GM23338 (cell line): ENCODE measurements around the gene UMODL1. TPM values are rescaled to one million over a fixed set of nuclear protein-coding genes. Genes with fewer than 3 reads are reported as not detected.

ENCODE experiments used
- ATAC-seq: fragments of 200-7000 bp; cut with Tn5 transposase; 3 replicates; pipeline ENCODE4 v1.9.1; 2020
- DNase-seq: peaks from one replicate; pipeline ENCODE4 v3.0.0-alpha.2; 2015; ENCODE audit warnings: low spot score
- H2AFZ ChIP-seq: fragments of 200-600 bp; sonication (generic); 2 replicates; pipeline ENCODE4 v1.8.0; 2016; ENCODE audit warnings: antibody characterized with exemption, mild to moderate bottlenecking, moderate library complexity
- H3F3A ChIP-seq: fragments of 200-600 bp; sonication (generic); replicated peaks from 2 replicates; pipeline ENCODE4 v1.8.0; 2017; ENCODE audit warnings: antibody characterized with exemption, mixed run types, low read depth
- H3K27ac ChIP-seq: fragments of 200-600 bp; sonication (generic); 2 replicates; pipeline ENCODE4 v1.6.1; 2016; ENCODE audit warnings: low read depth
- H3K27me3 ChIP-seq: fragments of 200-600 bp; sonication (generic); 2 replicates; pipeline ENCODE4 v1.8.0; 2016; ENCODE audit warnings: mild to moderate bottlenecking, mixed run types, moderate library complexity; ENCODE audit not compliant: insufficient read depth
- H3K36me3 ChIP-seq: fragments of 200-600 bp; sonication (generic); 2 replicates; pipeline ENCODE4 v1.8.0; 2016; ENCODE audit warnings: mild to moderate bottlenecking; ENCODE audit not compliant: insufficient read depth
- H3K4me1 ChIP-seq: fragments of 200-600 bp; sonication (generic); 2 replicates; pipeline ENCODE4 v1.8.0; 2016; ENCODE audit warnings: mild to moderate bottlenecking, moderate library complexity; ENCODE audit not compliant: insufficient read depth
- H3K4me2 ChIP-seq: fragments of 200-600 bp; sonication (generic); 2 replicates; pipeline ENCODE4 v1.7.1; 2017; ENCODE audit warnings: mixed run types
- H3K4me3 ChIP-seq: fragments of 200-600 bp; sonication (generic); 2 replicates; pipeline ENCODE4 v1.6.1; 2016; ENCODE audit warnings: mixed run types
- H3K79me2 ChIP-seq: fragments of 200-600 bp; sonication (generic); replicated peaks from 2 replicates; pipeline ENCODE4 v1.8.0; 2017; ENCODE audit warnings: mild to moderate bottlenecking; ENCODE audit not compliant: insufficient read depth
- H3K9me2 ChIP-seq: fragments of 200-600 bp; sonication (generic); 2 replicates; pipeline ENCODE4 v1.8.0; 2017; ENCODE audit not compliant: insufficient read depth
- H4K20me1 ChIP-seq: fragments of 200-600 bp; sonication (generic); replicated peaks from 2 replicates; pipeline ENCODE4 v1.8.0; 2017; ENCODE audit warnings: mild to moderate bottlenecking; ENCODE audit not compliant: insufficient read depth
- H3K27ac Mint-ChIP-seq: 2 replicates; pipeline ENCODE4 v1.8.0; 2020; ENCODE audit warnings: inconsistent platforms, mild to moderate bottlenecking, moderate library complexity, mixed read lengths
- H3K27me3 Mint-ChIP-seq: 3 replicates; pipeline ENCODE4 v1.8.0; 2022; ENCODE audit warnings: low read depth, mild to moderate bottlenecking, moderate library complexity, mixed read lengths, inconsistent platforms; ENCODE audit not compliant: insufficient read depth, poor library complexity
- H3K36me3 Mint-ChIP-seq: 3 replicates; pipeline ENCODE4 v1.8.0; 2021; ENCODE audit warnings: low read depth, mild to moderate bottlenecking, inconsistent platforms, moderate library complexity, mixed read lengths
- H3K4me1 Mint-ChIP-seq: 3 replicates; pipeline ENCODE4 v1.8.0; 2020; ENCODE audit warnings: mild to moderate bottlenecking, inconsistent platforms, mixed read lengths
- H3K4me3 Mint-ChIP-seq: 3 replicates; pipeline ENCODE4 v1.8.0; 2021; ENCODE audit warnings: moderate library complexity, mild to moderate bottlenecking, inconsistent platforms, mixed read lengths
- H3K9me3 Mint-ChIP-seq: 3 replicates; pipeline ENCODE4 v1.8.0; 2020; ENCODE audit warnings: moderate library complexity, mild to moderate bottlenecking, inconsistent platforms, mixed read lengths
- EZH2 ChIP-seq: fragments of 200-600 bp; sonication (generic); IDR thresholded peaks from one replicate; pipeline ENCODE4 v1.8.0; 2017; ENCODE audit warnings: antibody characterized with exemption, mild to moderate bottlenecking, low read depth; ENCODE audit not compliant: unreplicated experiment
- JUNB ChIP-seq: IDR thresholded peaks from one replicate; pipeline ENCODE4 v1.6.1; 2016; ENCODE audit warnings: antibody characterized with exemption; ENCODE audit not compliant: unreplicated experiment
- NANOG ChIP-seq: IDR thresholded peaks from 2 replicates; pipeline ENCODE4 v1.6.1; 2016; ENCODE audit warnings: antibody characterized with exemption, borderline replicate concordance
- POLR2AphosphoS5 ChIP-seq: IDR thresholded peaks from 2 replicates; pipeline ENCODE4 v1.6.1; 2016; ENCODE audit warnings: antibody characterized with exemption, low read depth
- ZNF114 ChIP-seq: fragments of 250-450 bp; sonication (Bioruptor Pico); IDR thresholded peaks from 2 replicates; pipeline ENCODE4 v1.5.0; 2020; ENCODE audit warnings: mild to moderate bottlenecking, moderate library complexity
- ZNF331 ChIP-seq: fragments of 250-450 bp; sonication (Bioruptor Pico); IDR thresholded peaks from 2 replicates; pipeline ENCODE4 v1.5.0; 2020; ENCODE audit warnings: low read depth, mild to moderate bottlenecking, moderate library complexity
- polyA plus RNA-seq: library from polyadenylated mRNA; unstranded; fragments of >200 nt; fragmentation: Nextera tagmentation; extraction: Ambion mirVana; gene quantifications from 2 replicates; pipeline ENCODE4 v1.2.1, GENCODE V29; 2016
- total RNA-seq: library from RNA; depleted of rRNA; stranded (reverse); fragments of >200 nt; shearing (Covaris generic); gene quantifications from 2 replicates; pipeline ENCODE4 v1.2.3, GENCODE V29; 2014
- TF ChIP-seq, protein P1 (sequence below), 2 experiments: fragments of 200-600 bp in 1 of 2; sonication (generic) in 1 of 2; conservative IDR thresholded peaks; 2 replicates each; pipeline versions ENCODE4 v1.5.1 to v1.6.1; 2016 to 2017; ENCODE audit warnings: antibody characterized with exemption in 2 of 2, low read depth in 2 of 2, mild to moderate bottlenecking in 2 of 2, moderate library complexity in 1 of 2
- TF ChIP-seq, protein P2 (sequence below): IDR thresholded peaks from 2 replicates; pipeline ENCODE4 v1.6.1; 2016; ENCODE audit warnings: antibody characterized with exemption

UMODL1 gene
- total and polyA plus RNA-seq, 2 experiments from 2014 or later = not detected

GRCh38 chr21:42148584-42148983 is 77.5 kb downstream of the UMODL1 start:
- H3K4me1 Mint-ChIP-seq = peaks cover 4% of the 10 kb centered on the region; the same call in 1 of the 3 replicates
- TF ChIP-seq, protein P1, sequence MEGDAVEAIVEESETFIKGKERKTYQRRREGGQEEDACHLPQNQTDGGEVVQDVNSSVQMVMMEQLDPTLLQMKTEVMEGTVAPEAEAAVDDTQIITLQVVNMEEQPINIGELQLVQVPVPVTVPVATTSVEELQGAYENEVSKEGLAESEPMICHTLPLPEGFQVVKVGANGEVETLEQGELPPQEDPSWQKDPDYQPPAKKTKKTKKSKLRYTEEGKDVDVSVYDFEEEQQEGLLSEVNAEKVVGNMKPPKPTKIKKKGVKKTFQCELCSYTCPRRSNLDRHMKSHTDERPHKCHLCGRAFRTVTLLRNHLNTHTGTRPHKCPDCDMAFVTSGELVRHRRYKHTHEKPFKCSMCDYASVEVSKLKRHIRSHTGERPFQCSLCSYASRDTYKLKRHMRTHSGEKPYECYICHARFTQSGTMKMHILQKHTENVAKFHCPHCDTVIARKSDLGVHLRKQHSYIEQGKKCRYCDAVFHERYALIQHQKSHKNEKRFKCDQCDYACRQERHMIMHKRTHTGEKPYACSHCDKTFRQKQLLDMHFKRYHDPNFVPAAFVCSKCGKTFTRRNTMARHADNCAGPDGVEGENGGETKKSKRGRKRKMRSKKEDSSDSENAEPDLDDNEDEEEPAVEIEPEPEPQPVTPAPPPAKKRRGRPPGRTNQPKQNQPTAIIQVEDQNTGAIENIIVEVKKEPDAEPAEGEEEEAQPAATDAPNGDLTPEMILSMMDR (conservative IDR thresholded peaks at IDR 0.05; ENCODE audit: low read depth in 2 of 2) = no peak
- no peak for TF ChIP-seq JUNB
- TF ChIP-seq ZNF331 = no peak
- TF ChIP-seq ZNF114 = no peak
- TF ChIP-seq EZH2 = no peak
- TF ChIP-seq POLR2AphosphoS5 = no peak
- TF ChIP-seq, protein P2, sequence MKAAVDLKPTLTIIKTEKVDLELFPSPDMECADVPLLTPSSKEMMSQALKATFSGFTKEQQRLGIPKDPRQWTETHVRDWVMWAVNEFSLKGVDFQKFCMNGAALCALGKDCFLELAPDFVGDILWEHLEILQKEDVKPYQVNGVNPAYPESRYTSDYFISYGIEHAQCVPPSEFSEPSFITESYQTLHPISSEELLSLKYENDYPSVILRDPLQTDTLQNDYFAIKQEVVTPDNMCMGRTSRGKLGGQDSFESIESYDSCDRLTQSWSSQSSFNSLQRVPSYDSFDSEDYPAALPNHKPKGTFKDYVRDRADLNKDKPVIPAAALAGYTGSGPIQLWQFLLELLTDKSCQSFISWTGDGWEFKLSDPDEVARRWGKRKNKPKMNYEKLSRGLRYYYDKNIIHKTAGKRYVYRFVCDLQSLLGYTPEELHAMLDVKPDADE = no peak
- H3F3A ChIP-seq = no peaks in the 10 kb centered on the region
- H3K79me2 ChIP-seq = no peaks in the 10 kb centered on the region
- no peak overlapping the region for H3K4me3 ChIP-seq
- no peaks in the 10 kb centered on the region for H3K36me3 Mint-ChIP-seq
- no peaks in the 10 kb centered on the region for H3K9me2 ChIP-seq
- ATAC-seq (no peak), DNase-seq (no peak)
- no peaks in the 10 kb centered on the region for H4K20me1 ChIP-seq
- H3K27me3 Mint-ChIP-seq = peaks cover 9% of the 10 kb centered on the region
- H3K4me1 ChIP-seq = peaks cover 3% of the 10 kb centered on the region; the same call in 1 of the 2 replicates
- H3K9me3 Mint-ChIP-seq = no peaks in the 10 kb centered on the region; the same call in 2 of the 3 replicates
- H3K27ac ChIP-seq = no peak overlapping the region
- no peak overlapping the region for H2AFZ ChIP-seq
- no peaks in the 10 kb centered on the region for H3K36me3 ChIP-seq
- no peaks in the 10 kb centered on the region for H3K27me3 ChIP-seq
- no peak overlapping the region for H3K4me2 ChIP-seq
- H3K4me3 Mint-ChIP-seq = no peak overlapping the region
- H3K27ac Mint-ChIP-seq = no peak overlapping the region

DNA sequence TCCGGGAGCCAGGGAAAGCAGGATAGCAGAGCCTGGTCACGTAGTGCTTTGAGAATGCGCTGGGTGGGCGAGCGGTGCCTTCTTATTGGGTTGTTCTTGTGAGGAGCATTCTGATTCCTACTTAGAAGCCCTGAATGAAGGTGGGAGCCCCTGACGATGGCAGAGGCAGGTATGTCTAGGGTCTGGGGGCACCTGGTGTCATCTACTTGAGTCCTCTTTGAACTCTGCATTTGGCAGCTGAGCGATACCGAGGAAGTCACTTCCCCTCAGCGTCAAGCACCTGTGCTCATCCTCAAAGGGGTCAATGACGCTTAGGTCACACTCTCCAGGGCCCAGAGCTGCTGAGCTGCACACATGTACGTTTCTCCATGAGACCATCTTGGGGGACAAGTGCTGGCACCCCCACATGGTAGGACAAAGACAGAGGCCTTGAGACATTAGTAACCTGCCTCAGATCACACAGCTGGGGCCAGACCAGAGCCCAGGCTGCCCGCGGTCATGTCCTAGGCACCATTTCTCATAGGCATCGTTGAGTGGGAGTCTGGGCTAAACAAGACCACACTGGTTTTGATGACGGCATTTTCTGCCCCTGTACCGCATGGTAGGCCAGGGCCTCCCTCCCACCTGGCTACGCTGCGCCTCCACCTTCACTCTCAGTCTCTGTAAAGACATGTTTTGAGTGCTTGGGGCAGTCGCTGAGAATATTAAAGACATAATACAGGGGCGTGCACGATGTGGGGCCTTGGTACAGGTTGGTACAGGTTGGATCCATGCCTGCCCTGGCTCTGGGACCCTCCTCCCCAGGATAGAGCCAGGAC is 78.7 kb downstream of the UMODL1 start:
- H3K4me3 ChIP-seq = no peak overlapping the region
- DNase-seq (no peak), ATAC-seq (no peak)
- H3K27ac Mint-ChIP-seq = no peak overlapping the region
- H3K9me3 Mint-ChIP-seq = no peaks in the 10 kb centered on the region; the same call in 2 of the 3 replicates
- no peaks in the 10 kb centered on the region for H3K9me2 ChIP-seq
- H3K36me3 ChIP-seq = no peaks in the 10 kb centered on the region
- no peak overlapping the region for H3K4me2 ChIP-seq
- no peaks in the 10 kb centered on the region for H3K79me2 ChIP-seq
- no peaks in the 10 kb centered on the region for H3K27me3 ChIP-seq
- no peak for TF ChIP-seq NANOG
- H2AFZ ChIP-seq = no peak overlapping the region
- no peaks in the 10 kb centered on the region for H3F3A ChIP-seq
- no peaks in the 10 kb centered on the region for H3K36me3 Mint-ChIP-seq
- H3K4me3 Mint-ChIP-seq = no peak overlapping the region
- peaks cover 3% of the 10 kb centered on the region; the same call in 1 of the 2 replicates for H3K4me1 ChIP-seq
- H3K4me1 Mint-ChIP-seq = peaks cover 4% of the 10 kb centered on the region; the same call in 1 of the 3 replicates
- no peaks in the 10 kb centered on the region for H4K20me1 ChIP-seq
- no peak overlapping the region for H3K27ac ChIP-seq
- H3K27me3 Mint-ChIP-seq = peaks cover 9% of the 10 kb centered on the region
